LHCN-M2 (cell line): ENCODE results near the gene ZNF609. TPM values are rescaled to one million over a fixed set of nuclear protein-coding genes. Genes with fewer than 3 reads are reported as not detected.
"Not testable (repeated sequence)": the region's sequence is repeated elsewhere in the genome, so short reads cannot be mapped to it uniquely, and the experiment has no call there.

Source experiments
- DNase-seq: peaks from one replicate; pipeline ENCODE4 v3.0.0-alpha.2; 2012; ENCODE audit warnings: low read depth
- total RNA-seq: library from RNA; depleted of rRNA; stranded (reverse); fragments of >200 nt; gene quantifications from 2 replicates; pipeline ENCODE4 v1.2.3, GENCODE V29; 2014

The ZNF609 gene
- total RNA-seq, 1 experiment from 2014 or later, result 13.1 TPM

GRCh38 chr15:64583983-64584382 is 123.6 kb downstream of the ZNF609 start:
- no peak for DNase-seq

GRCh38 chr15:64586259-64586870 is 126.0 kb downstream of the ZNF609 start:
- no peak for DNase-seq

GRCh38 chr15:64586984-64587383 is 126.6 kb downstream of the ZNF609 start:
- no peak for DNase-seq

GRCh38 chr15:64589435-64590084 is 129.2 kb downstream of the ZNF609 start:
- no peak for DNase-seq

- DNase-seq, result not testable (repeated sequence)
Observed at GRCh38 chr15:64592845-64593244, 132.5 kb downstream of the ZNF609 start.

GRCh38 chr15:64596701-64597476 is 136.5 kb downstream of the ZNF609 start:
- peak; percentile 65 for DNase-seq

GRCh38 chr15:64597477-64597822 is 137.1 kb downstream of the ZNF609 start:
- no peak for DNase-seq

- DNase-seq, result no peak
Observed at GRCh38 chr15:64599226-64599625, 138.8 kb downstream of the ZNF609 start.

GRCh38 chr15:64599716-64600115 is 139.3 kb downstream of the ZNF609 start:
- no peak for DNase-seq

GRCh38 chr15:64600794-64601193 is 140.4 kb downstream of the ZNF609 start:
- no peak for DNase-seq

- no peak for DNase-seq
Observed at GRCh38 chr15:64604319-64604718, 143.9 kb downstream of the ZNF609 start.

- DNase-seq, result not testable (repeated sequence)
Observed at GRCh38 chr15:64607416-64607815, 147.0 kb downstream of the ZNF609 start.

GRCh38 chr15:64610257-64610919 is 150.0 kb downstream of the ZNF609 start:
- peak; percentile 18 for DNase-seq

- DNase-seq, result no peak
Observed at GRCh38 chr15:64611085-64611725, 150.8 kb downstream of the ZNF609 start.

GRCh38 chr15:64614519-64614918 is 154.1 kb downstream of the ZNF609 start:
- DNase-seq, result no peak

- DNase-seq, result no peak
Observed at GRCh38 chr15:64617727-64618126, 157.3 kb downstream of the ZNF609 start.

GRCh38 chr15:64618138-64618537 is 157.8 kb downstream of the ZNF609 start:
- no peak for DNase-seq

GRCh38 chr15:64618540-64618939 is 158.2 kb downstream of the ZNF609 start:
- DNase-seq, result no peak

- DNase-seq, result peak; percentile 59
Observed at GRCh38 chr15:64619880-64620839, 159.8 kb downstream of the ZNF609 start.

GRCh38 chr15:64621056-64621455 is 160.7 kb downstream of the ZNF609 start:
- no peak for DNase-seq
